Panc1 (cell line): ENCODE measurements around the gene C2CD2L. TPM values are rescaled to one million over a fixed set of nuclear protein-coding genes. Genes with fewer than 3 reads are reported as not detected.

ENCODE experiments used
- ATAC-seq: fragments of 200-7000 bp; cut with Tn5 transposase; 2 replicates; pipeline ENCODE4 v1.9.1; 2020; ENCODE audit warnings: mild to moderate bottlenecking, moderate library complexity
- BruUV-seq: library from RNA; stranded (reverse); fragments of 400-500 nt; replicated peaks from 2 replicates; lab custom pipeline; 2021; lab: Mats Ljungman, UMichigan
- CTCF ChIA-PET: fragments of 300-600 bp; sonication (Branson Sonifier 250); formaldehyde crosslinking; loops from one replicate; lab custom pipeline; 2022; ENCODE audit warnings: antibody characterized with exemption; lab: Charles Lee
- POLR2A ChIA-PET: fragments of 300-600 bp; sonication (Branson Sonifier 250); formaldehyde crosslinking; loops from one replicate; lab custom pipeline; 2022; ENCODE audit warnings: antibody characterized with exemption; lab: Charles Lee
- DNase-seq: peaks from one replicate; pipeline ENCODE4 v3.0.0-alpha.2; 2010; ENCODE audit warnings: low read depth, low spot score
- H3K27ac ChIP-seq: 2 replicates; pipeline ENCODE4 v1.5.1; 2011; ENCODE audit warnings: mild to moderate bottlenecking, low read length, inconsistent platforms
- H3K27me3 ChIP-seq: fragments of 200-500 bp; sonication (Bioruptor generic); 2 replicates; pipeline ENCODE4 v1.6.0; 2014; ENCODE audit warnings: low read length, inconsistent platforms; ENCODE audit not compliant: control insufficient read depth, insufficient read depth
- H3K36me3 ChIP-seq: fragments of 200-500 bp; sonication (Bioruptor generic); 2 replicates; pipeline ENCODE4 v1.5.1; 2014; ENCODE audit warnings: inconsistent platforms, mild to moderate bottlenecking, low read length, moderate library complexity; ENCODE audit not compliant: control insufficient read depth, insufficient read depth
- H3K4me1 ChIP-seq: 2 replicates; pipeline ENCODE4 v1.5.1; 2011; ENCODE audit warnings: inconsistent platforms, mild to moderate bottlenecking, low read length, moderate library complexity; ENCODE audit not compliant: control insufficient read depth, insufficient read depth
- H3K4me3 ChIP-seq, 2 experiments: 2 replicates each; pipeline ENCODE4 v1.5.1; 2011 to 2012; ENCODE audit warnings: low read depth in 2 of 2, low read length in 2 of 2, mild to moderate bottlenecking in 2 of 2, inconsistent platforms in 1 of 2, moderate library complexity in 1 of 2
- H3K9me3 ChIP-seq: fragments of 200-500 bp; sonication (Bioruptor generic); 2 replicates; pipeline ENCODE4 v1.5.1; 2014; ENCODE audit warnings: low read depth, mild to moderate bottlenecking, inconsistent platforms, low read length, moderate library complexity; ENCODE audit not compliant: control insufficient read depth, insufficient read depth
- CTCF ChIP-seq: fragments of 450-650 bp; IDR thresholded peaks from 2 replicates; pipeline ENCODE4 v1.5.1; 2017; ENCODE audit warnings: mild to moderate bottlenecking
- POLR2AphosphoS5 ChIP-seq: IDR thresholded peaks from 2 replicates; pipeline ENCODE4 v1.6.1; 2012; ENCODE audit warnings: mild to moderate bottlenecking, low read depth, low read length, moderate library complexity
- REST ChIP-seq, 2 experiments: IDR thresholded peaks; 2 replicates each; pipeline ENCODE4 v1.6.1; 2011 to 2012; ENCODE audit warnings: low read depth in 2 of 2, control low read depth in 1 of 2, low read length in 1 of 2, mild to moderate bottlenecking in 1 of 2, moderate library complexity in 1 of 2; ENCODE audit not compliant: insufficient read depth in 1 of 2
- SIN3A ChIP-seq: IDR thresholded peaks from 2 replicates; pipeline ENCODE4 v1.6.1; 2012; ENCODE audit warnings: low read depth, mild to moderate bottlenecking, low read length, moderate library complexity, borderline replicate concordance; ENCODE audit not compliant: insufficient read depth
- TCF7L2 ChIP-seq: IDR thresholded peaks from 2 replicates; pipeline ENCODE4 v1.6.1; 2011; ENCODE audit warnings: mild to moderate bottlenecking, low read depth, low read length, inconsistent platforms
- in situ Hi-C: cut with HindIII; loops from 2 replicates; pipeline ENCODE4 v1.10.0; 2016; ENCODE audit warnings: low sequenced_read_pairs, low pct_unique_long_range_greater_than_20kb
- intact Hi-C: fragments of 100-400 bp; cut with micrococcal nuclease; formaldehyde crosslinking; loops from one replicate; pipeline ENCODE4 v1.10.0; 2022; ENCODE audit not compliant: unreplicated experiment
- total RNA-seq: library from RNA; stranded (reverse); gene quantifications from one replicate; pipeline ENCODE4 v1.2.1, GENCODE V29; 2021; ENCODE audit not compliant: unreplicated experiment

C2CD2L gene
- total RNA-seq, 1 experiment from 2014 or later, result 10.1 TPM

- Histone ChIP-seq H3K4me3 (no peak overlapping the region), H3K27ac (no peak overlapping the region), H3K36me3 (no peaks in the 10 kb centered on the region), H3K27me3 (no peaks in the 10 kb centered on the region), H3K9me3 (no peaks in the 10 kb centered on the region), H3K4me1 (no peaks in the 10 kb centered on the region)
- in situ Hi-C loops, result no loop called here
- ATAC-seq (no peak), DNase-seq (no peak)
- no peak for TF ChIP-seq REST (IDR thresholded peaks at IDR 0.05; ENCODE audit: insufficient read depth in 1 of 2, low read depth in 2 of 2, low read length in 1 of 2)
- POLR2A ChIA-PET, result no interaction called here
- intact Hi-C loops, result no loop called here
- CTCF ChIA-PET, result no interaction called here
- no TSS peak for BruUV-seq
Measured at GRCh38 chr11:119114351-119114750, 7.2 kb downstream of the C2CD2L start.

GRCh38 chr11:119115484-119116234 lies 8.5 kb downstream of the C2CD2L start:
- no TSS peak for BruUV-seq
- DNase-seq (no peak), ATAC-seq (no peak)
- intact Hi-C loops, result no loop called here
- Histone ChIP-seq H3K27me3 (no peaks in the 10 kb centered on the region), H3K9me3 (no peaks in the 10 kb centered on the region), H3K27ac (no peak overlapping the region), H3K36me3 (no peaks in the 10 kb centered on the region), H3K4me1 (peaks cover 4% of the 10 kb centered on the region), H3K4me3 (no peak overlapping the region)
- CTCF ChIA-PET, result no interaction called here
- POLR2A ChIA-PET, result no interaction called here
- no peak for TF ChIP-seq TCF7L2
- no peak for TF ChIP-seq CTCF
- TF ChIP-seq SIN3A, result no peak
- no peak for TF ChIP-seq REST (IDR thresholded peaks at IDR 0.05; ENCODE audit: insufficient read depth in 1 of 2, low read depth in 2 of 2, low read length in 1 of 2)
- TF ChIP-seq POLR2AphosphoS5, result no peak
- in situ Hi-C loops, result no loop called here
